ENCODE data around the gene CNST.

The CNST gene

GRCh38 chr1:246566128-246566812, at the start of gene CNST, which contains the start of gene TFB2M:
CNST (plus strand) TSS chr1:246566456; CDS start chr1:246591563, 25,107 bp downstream.
TFB2M (minus strand) TSS chr1:246566261; CDS start chr1:246566138, 123 bp downstream.
- Histone ChIP-seq H3K4me2 (peak within 1 kb of the TSS; percentile 97), H3K36me3 (peaks cover 18% of the 10 kb centered on the region), H3K9ac (peak within 1 kb of the TSS; percentile 95), H3K4me3 (peak within 1 kb of the TSS; percentile 99), H3K27ac (peak within 1 kb of the TSS; percentile 89), H4K20me1 (peaks cover 31% of the 10 kb centered on the region; the same call in 1 of the 2 replicates), H3K9me3 (no peaks in the 10 kb centered on the region), H3K27me3 (no peaks in the 10 kb centered on the region), H3K4me1 (peaks cover 59% of the 10 kb centered on the region)
- no peak for TF ChIP-seq Cebpa-rat (IDR thresholded peaks at IDR 0.05)

GRCh38 chr1:246517391-246517790, 48.9 kb upstream of the CNST start:
- H4K20me1 ChIP-seq: no peaks in the 10 kb centered on the region
- no peak overlapping the region for H3K27ac ChIP-seq
- peaks cover 98% of the 10 kb centered on the region for H3K9me3 ChIP-seq
- H3K9ac ChIP-seq: no peak overlapping the region
- H3K4me2 ChIP-seq: no peak overlapping the region
- H3K4me3 ChIP-seq: no peak overlapping the region
- no peaks in the 10 kb centered on the region for H3K27me3 ChIP-seq
- no peaks in the 10 kb centered on the region for H3K4me1 ChIP-seq
- TF ChIP-seq Cebpa-rat (IDR thresholded peaks at IDR 0.05): no peak
- H3K36me3 ChIP-seq: no peaks in the 10 kb centered on the region

GRCh38 chr1:246518456-246519205, 47.6 kb upstream of the CNST start:
- H3K4me3 ChIP-seq: no peak overlapping the region

GRCh38 chr1:246519514-246519913, 46.7 kb upstream of the CNST start:
- H3K4me3 ChIP-seq: no peak overlapping the region
- no peaks in the 10 kb centered on the region for H3K4me1 ChIP-seq
- H3K9ac ChIP-seq: no peak overlapping the region
- no peaks in the 10 kb centered on the region for H4K20me1 ChIP-seq
- H3K9me3 ChIP-seq: peaks cover 89% of the 10 kb centered on the region
- no peak overlapping the region for H3K27ac ChIP-seq
- no peak overlapping the region for H3K4me2 ChIP-seq
- no peaks in the 10 kb centered on the region for H3K27me3 ChIP-seq
- no peaks in the 10 kb centered on the region for H3K36me3 ChIP-seq
- TF ChIP-seq Cebpa-rat (IDR thresholded peaks at IDR 0.05): no peak

More at GRCh38 chr1:246518456-246519205, 47.6 kb upstream of the CNST start:
- Histone ChIP-seq H3K4me1 (no peaks in the 10 kb centered on the region), H3K9ac (no peak overlapping the region), H3K9me3 (peaks cover 97% of the 10 kb centered on the region), H3K36me3 (no peaks in the 10 kb centered on the region), H3K27me3 (no peaks in the 10 kb centered on the region), H4K20me1 (no peaks in the 10 kb centered on the region), H3K4me2 (no peak overlapping the region), H3K27ac (no peak overlapping the region)
- no peak for TF ChIP-seq Cebpa-rat (IDR thresholded peaks at IDR 0.05)

GRCh38 chr1:246526380-246526779, 39.9 kb upstream of the CNST start:
- no peaks in the 10 kb centered on the region for H3K27me3 ChIP-seq
- no peaks in the 10 kb centered on the region for H3K36me3 ChIP-seq
- peaks cover 71% of the 10 kb centered on the region for H3K9me3 ChIP-seq
- H3K27ac ChIP-seq: no peak overlapping the region
- no peak overlapping the region for H3K9ac ChIP-seq
- no peak overlapping the region for H3K4me2 ChIP-seq
- no peak for TF ChIP-seq Cebpa-rat (IDR thresholded peaks at IDR 0.05)
- no peaks in the 10 kb centered on the region for H4K20me1 ChIP-seq
- H3K4me3 ChIP-seq: no peak overlapping the region
- H3K4me1 ChIP-seq: peaks cover 16% of the 10 kb centered on the region

GRCh38 chr1:246526915-246527314, 39.3 kb upstream of the CNST start:
- Histone ChIP-seq H3K27me3 (no peaks in the 10 kb centered on the region), H3K4me1 (peaks cover 16% of the 10 kb centered on the region), H3K27ac (peak overlapping the region; percentile 62), H3K36me3 (no peaks in the 10 kb centered on the region), H3K9ac (no peak overlapping the region), H3K4me3 (no peak overlapping the region), H4K20me1 (no peaks in the 10 kb centered on the region), H3K9me3 (peaks cover 71% of the 10 kb centered on the region), H3K4me2 (no peak overlapping the region)
- no peak for TF ChIP-seq Cebpa-rat (IDR thresholded peaks at IDR 0.05)

- Histone ChIP-seq H3K36me3 (no peaks in the 10 kb centered on the region), H3K9me3 (peaks cover 69% of the 10 kb centered on the region), H4K20me1 (no peaks in the 10 kb centered on the region), H3K4me1 (peaks cover 16% of the 10 kb centered on the region), H3K27ac (peak overlapping the region; percentile 62), H3K4me2 (peak overlapping the region; percentile 34; the same call in 1 of the 2 replicates), H3K4me3 (no peak overlapping the region), H3K27me3 (no peaks in the 10 kb centered on the region), H3K9ac (no peak overlapping the region)
- TF ChIP-seq Cebpa-rat (IDR thresholded peaks at IDR 0.05): no peak
Observed at GRCh38 chr1:246527402-246528088, 38.7 kb upstream of the CNST start.

- Histone ChIP-seq H3K27ac (no peak overlapping the region), H3K4me3 (no peak overlapping the region), H3K36me3 (no peaks in the 10 kb centered on the region), H3K9me3 (peaks cover 59% of the 10 kb centered on the region), H4K20me1 (no peaks in the 10 kb centered on the region), H3K4me2 (no peak overlapping the region), H3K4me1 (peaks cover 16% of the 10 kb centered on the region), H3K9ac (no peak overlapping the region), H3K27me3 (no peaks in the 10 kb centered on the region)
- no peak for TF ChIP-seq Cebpa-rat (IDR thresholded peaks at IDR 0.05)
Observed at GRCh38 chr1:246528933-246529731, 37.1 kb upstream of the CNST start.

- H4K20me1 ChIP-seq: no peaks in the 10 kb centered on the region
- H3K4me3 ChIP-seq: no peak overlapping the region
- H3K9ac ChIP-seq: no peak overlapping the region
- no peaks in the 10 kb centered on the region for H3K27me3 ChIP-seq
- peaks cover 52% of the 10 kb centered on the region for H3K9me3 ChIP-seq
- TF ChIP-seq Cebpa-rat (IDR thresholded peaks at IDR 0.05): no peak
- no peak overlapping the region for H3K4me2 ChIP-seq
- H3K27ac ChIP-seq: no peak overlapping the region
- H3K36me3 ChIP-seq: no peaks in the 10 kb centered on the region
- H3K4me1 ChIP-seq: peaks cover 16% of the 10 kb centered on the region
Observed at GRCh38 chr1:246530482-246530881, 35.8 kb upstream of the CNST start.
